B cell (primary cell): ENCODE data around the gene BCS1L. TPM values are rescaled to one million over a fixed set of nuclear protein-coding genes. Genes with fewer than 3 reads are reported as not detected.

Experiments used
- ATAC-seq: fragments of 200-7000 bp; cut with Tn5 transposase; one replicate; pipeline ENCODE4 v1.10.0; 2021; ENCODE audit warnings: low read depth, mild to moderate bottlenecking, moderate number of reproducible peaks, moderate library complexity
- CTCF ChIA-PET: fragments of 350-600 bp; sonication (Branson Sonifier 250); formaldehyde crosslinking; loops from one replicate; lab custom pipeline; 2021; ENCODE audit warnings: antibody characterized with exemption, inconsistent platforms; lab: Charles Lee
- POLR2A ChIA-PET: fragments of 350-600 bp; sonication (Branson Sonifier 250); formaldehyde crosslinking; loops from one replicate; lab custom pipeline; 2021; ENCODE audit warnings: antibody characterized with exemption; lab: Charles Lee
- DNase-seq: peaks from one replicate; pipeline ENCODE4 v3.0.0; 2013
- H2AFZ ChIP-seq: 2 replicates; pipeline ENCODE4 v1.6.1; 2012; ENCODE audit warnings: mild to moderate bottlenecking, low read depth, low read length; ENCODE audit not compliant: insufficient read depth, poor library complexity, severe bottlenecking
- H3K27ac ChIP-seq, 2 donors: 1 replicate in 1 of 2; 2 replicates in 1 of 2; pipeline ENCODE4 v1.5.1; 2012 to 2013; ENCODE audit warnings: low read length in 2 of 2, mild to moderate bottlenecking in 2 of 2, moderate library complexity in 1 of 2
- H3K27me3 ChIP-seq, 4 experiments: fragments of 200-600 bp in 1 of 4; sonication (generic) in 1 of 4; replicated peaks in 1 of 4; 1 replicate in 2 of 4; 2 replicates in 2 of 4; pipeline versions ENCODE4 v1.6.1 to v1.7.0; 2013 to 2016; ENCODE audit warnings: low read length in 3 of 4, mild to moderate bottlenecking in 2 of 4, mixed read lengths in 1 of 4, moderate library complexity in 1 of 4; ENCODE audit not compliant: insufficient read depth in 4 of 4, control insufficient read depth in 3 of 4; ENCODE audit errors: control extremely low read depth in 1 of 4
- H3K36me3 ChIP-seq, 2 experiments: replicated peaks in 1 of 2; 1 replicate in 1 of 2; 2 replicates in 1 of 2; pipeline versions ENCODE4 v1.6.1 to v1.7.1; 2013; ENCODE audit warnings: low read length in 1 of 2; ENCODE audit not compliant: insufficient read depth in 2 of 2, control insufficient read depth in 1 of 2; ENCODE audit errors: control extremely low read depth in 1 of 2, extremely low read depth in 1 of 2
- H3K4me1 ChIP-seq, 2 donors: fragments of 200-600 bp in 1 of 2; sonication (generic) in 1 of 2; 1 replicate in 1 of 2; 2 replicates in 1 of 2; pipeline versions ENCODE4 v1.5.1 to v1.6.1; 2013 to 2017; ENCODE audit warnings: low read length in 2 of 2; ENCODE audit not compliant: control insufficient read depth in 2 of 2, insufficient read depth in 2 of 2
- H3K4me2 ChIP-seq: replicated peaks from 2 replicates; pipeline ENCODE3; 2012; ENCODE audit warnings: mild to moderate bottlenecking, low read depth, low read length; ENCODE audit not compliant: poor library complexity, severe bottlenecking
- H3K4me3 ChIP-seq, 5 experiments: fragments of 200-600 bp in 1 of 5; sonication (generic) in 1 of 5; 1 replicate in 3 of 5; 2 replicates in 2 of 5; pipeline versions ENCODE4 v1.5.1 to v1.7.0; 2011 to 2016; ENCODE audit warnings: low read length in 4 of 5, mild to moderate bottlenecking in 4 of 5, low read depth in 2 of 5, control low read depth in 1 of 5, moderate library complexity in 1 of 5; ENCODE audit not compliant: insufficient read depth in 1 of 5; ENCODE audit errors: control extremely low read depth in 1 of 5, extremely low read depth in 1 of 5
- H3K79me2 ChIP-seq: fragments of 200-600 bp; sonication (generic); one replicate; pipeline ENCODE4 v1.6.0; 2016; ENCODE audit warnings: low read length; ENCODE audit not compliant: control insufficient read depth, insufficient read depth
- H3K9ac ChIP-seq: fragments of 200-600 bp; sonication (generic); 2 replicates; pipeline ENCODE4 v1.6.1; 2017; ENCODE audit warnings: mild to moderate bottlenecking, low read length, moderate library complexity
- H3K9me3 ChIP-seq, 3 donors: one replicate each; pipeline versions ENCODE4 v1.6.1 to v1.7.1; 2013; ENCODE audit warnings: low read length in 2 of 3; ENCODE audit not compliant: control insufficient read depth in 2 of 3, insufficient read depth in 1 of 3; ENCODE audit errors: control extremely low read depth in 1 of 3
- H4K20me1 ChIP-seq: 2 replicates; pipeline ENCODE4 v1.6.0; 2012; ENCODE audit warnings: mild to moderate bottlenecking, low read length; ENCODE audit not compliant: insufficient read depth, control insufficient read depth, poor library complexity, severe bottlenecking
- H3K27ac Mint-ChIP-seq: one replicate; pipeline ENCODE4 v1.8.0; 2021; ENCODE audit warnings: mixed read lengths
- H3K27me3 Mint-ChIP-seq: one replicate; pipeline ENCODE4 v1.8.0; 2021; ENCODE audit warnings: mixed read lengths
- H3K4me1 Mint-ChIP-seq: one replicate; pipeline ENCODE4 v1.8.0; 2021; ENCODE audit warnings: mixed read lengths
- H3K4me3 Mint-ChIP-seq: one replicate; pipeline ENCODE4 v1.8.0; 2021; ENCODE audit warnings: mixed read lengths
- H3K9me3 Mint-ChIP-seq: one replicate; pipeline ENCODE4 v1.8.0; 2022; ENCODE audit warnings: mixed read lengths; ENCODE audit not compliant: insufficient read depth
- EZH2 ChIP-seq: IDR thresholded peaks from 2 replicates; pipeline ENCODE4 v1.6.1; 2012; ENCODE audit warnings: borderline replicate concordance, low read depth, mild to moderate bottlenecking, moderate library complexity, low read length; ENCODE audit not compliant: insufficient read depth, poor library complexity, severe bottlenecking
- WGBS: methylation state at CpG from one replicate; pipeline ENCODE4 v1.1.5; 2013; ENCODE audit warnings: missing lambda C conversion rate; ENCODE audit not compliant: insufficient coverage; 5-methylcytosine and 5-hydroxymethylcytosine counted together
- intact Hi-C: fragments of 100-400 bp; cut with micrococcal nuclease; formaldehyde crosslinking; loops from one replicate; pipeline ENCODE4 v1.10.0; 2022
- polyA plus RNA-seq: library from polyadenylated mRNA; depleted of rRNA; stranded (reverse); fragments of >200 nt; gene quantifications from 2 replicates; pipeline ENCODE4 v1.2.3, GENCODE V29; 2012
- total RNA-seq, 2 donors: library from RNA; stranded (reverse); fragments of 120-200 nt in 1 of 2; gene quantifications; 1 replicate in 1 of 2; 2 replicates in 1 of 2; pipeline versions ENCODE4 v1.2.3 to v1.2.4, GENCODE V29; 2013 to 2022
- TF ChIP-seq, protein P1 (sequence below): fragments of 200-600 bp; IDR thresholded peaks from one replicate; pipeline ENCODE4 v1.8.0; 2022; ENCODE audit warnings: antibody characterized with exemption, mild to moderate bottlenecking

Gene BCS1L
- total and polyA plus RNA-seq, 2 donors (not counting 1 experiment from before 2014, with no cell fraction given) = 56.1 to 104 TPM

DNA sequence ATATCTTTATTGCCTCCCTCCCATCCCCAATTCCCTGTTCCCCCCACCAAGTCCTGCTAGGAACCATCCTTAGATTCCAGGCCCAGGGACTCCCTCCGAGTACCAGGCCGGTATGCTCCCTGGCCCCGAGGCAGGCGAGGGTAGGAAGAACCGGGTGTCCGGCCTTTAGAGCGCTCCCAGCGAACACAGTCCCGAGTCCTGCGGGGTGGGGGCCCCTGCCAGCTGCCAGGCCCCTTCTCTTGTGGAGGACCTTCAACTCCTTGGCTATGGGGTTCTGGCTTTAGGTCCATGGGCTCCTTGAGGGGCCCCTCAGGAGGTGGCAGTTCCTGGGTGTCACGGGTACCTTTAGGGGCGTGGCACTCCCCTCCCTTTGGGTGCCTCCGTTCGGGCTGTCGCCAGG, 4.4 kb downstream of the BCS1L start:
- Histone ChIP-seq H3K9me3 (no peaks in the 10 kb centered on the region), H3K79me2 (peaks cover 14% of the 10 kb centered on the region), H4K20me1 (no peaks in the 10 kb centered on the region), H3K4me2 (no peak overlapping the region), H3K27me3 (no peaks in the 10 kb centered on the region), H3K4me1 (peaks cover 6 to 8% of the 10 kb centered on the region in 2 donors), H2AFZ (no peak overlapping the region), H3K9ac (no peak overlapping the region), H3K27ac (no peak overlapping the region), H3K4me3 (no peak overlapping the region), H3K36me3 (peaks cover 3 to 65% of the 10 kb centered on the region in 2 experiments)
- intact Hi-C loops = no loop called here
- Mint-ChIP-seq H3K4me1 (peaks cover 14% of the 10 kb centered on the region), H3K4me3 (no peak overlapping the region), H3K27me3 (no peaks in the 10 kb centered on the region), H3K9me3 (no peaks in the 10 kb centered on the region), H3K27ac (no peak overlapping the region)
- WGBS = 98% methylated on average over 15 of the region's 15 CpGs
- CTCF ChIA-PET = interaction anchor here (1.0 kb wide), 1 partner anchor 10 kb away, joined by 3 read pairs; no protein-coding TSS in a partner anchor
- POLR2A ChIA-PET = no interaction called here
- TF ChIP-seq EZH2 = no peak
- TF ChIP-seq, protein P1, sequence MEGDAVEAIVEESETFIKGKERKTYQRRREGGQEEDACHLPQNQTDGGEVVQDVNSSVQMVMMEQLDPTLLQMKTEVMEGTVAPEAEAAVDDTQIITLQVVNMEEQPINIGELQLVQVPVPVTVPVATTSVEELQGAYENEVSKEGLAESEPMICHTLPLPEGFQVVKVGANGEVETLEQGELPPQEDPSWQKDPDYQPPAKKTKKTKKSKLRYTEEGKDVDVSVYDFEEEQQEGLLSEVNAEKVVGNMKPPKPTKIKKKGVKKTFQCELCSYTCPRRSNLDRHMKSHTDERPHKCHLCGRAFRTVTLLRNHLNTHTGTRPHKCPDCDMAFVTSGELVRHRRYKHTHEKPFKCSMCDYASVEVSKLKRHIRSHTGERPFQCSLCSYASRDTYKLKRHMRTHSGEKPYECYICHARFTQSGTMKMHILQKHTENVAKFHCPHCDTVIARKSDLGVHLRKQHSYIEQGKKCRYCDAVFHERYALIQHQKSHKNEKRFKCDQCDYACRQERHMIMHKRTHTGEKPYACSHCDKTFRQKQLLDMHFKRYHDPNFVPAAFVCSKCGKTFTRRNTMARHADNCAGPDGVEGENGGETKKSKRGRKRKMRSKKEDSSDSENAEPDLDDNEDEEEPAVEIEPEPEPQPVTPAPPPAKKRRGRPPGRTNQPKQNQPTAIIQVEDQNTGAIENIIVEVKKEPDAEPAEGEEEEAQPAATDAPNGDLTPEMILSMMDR = no peak
- ATAC-seq (no peak), DNase-seq (no peak)

DNA sequence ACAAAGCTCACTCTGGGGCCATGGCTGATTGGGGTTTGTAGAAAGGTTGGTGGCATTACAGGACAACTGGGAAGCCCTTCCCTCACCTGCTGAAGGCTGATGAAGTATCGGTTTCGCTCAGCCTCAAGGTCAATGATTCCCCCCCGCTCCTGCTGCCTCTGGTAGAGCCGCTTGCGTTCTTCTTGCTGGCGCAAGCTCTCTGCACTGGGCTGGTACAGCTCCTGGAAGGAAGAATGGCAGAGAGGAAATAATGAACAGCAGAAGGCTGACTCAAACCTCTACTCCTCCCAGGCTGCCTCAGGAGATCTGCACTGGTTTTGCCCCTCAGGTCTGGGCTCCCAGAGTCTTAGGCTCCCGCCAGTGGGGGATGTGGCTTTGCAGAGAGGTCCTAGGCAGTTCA, 5.2 kb downstream of the BCS1L start:
- peaks cover 11% of the 10 kb centered on the region for H3K79me2 ChIP-seq
- no peak overlapping the region for H3K4me3 ChIP-seq
- Mint-ChIP-seq H3K9me3 (no peaks in the 10 kb centered on the region), H3K4me3 (no peak overlapping the region), H3K27me3 (no peaks in the 10 kb centered on the region), H3K27ac (no peak overlapping the region), H3K4me1 (peaks cover 11% of the 10 kb centered on the region)
- ChIA-PET POLR2A (no interaction called here), CTCF (interaction anchor here (0.6 kb wide), 1 partner anchor 14 kb away, joined by 4 read pairs; no protein-coding TSS in a partner anchor)
- peaks cover 6% of the 10 kb centered on the region in 2 donors for H3K4me1 ChIP-seq
- DNase-seq (no peak), ATAC-seq (no peak)
- H3K27ac ChIP-seq = no peak overlapping the region
- H3K4me2 ChIP-seq = no peak overlapping the region
- H3K36me3 ChIP-seq = peaks cover 3 to 65% of the 10 kb centered on the region in 2 experiments
- no peak overlapping the region for H2AFZ ChIP-seq
- H3K9ac ChIP-seq = no peak overlapping the region
- 100% methylated on average over 4 of the region's 7 CpGs for WGBS
- no peaks in the 10 kb centered on the region for H4K20me1 ChIP-seq
- intact Hi-C loops = no loop called here
- TF ChIP-seq EZH2 = no peak
- no peaks in the 10 kb centered on the region for H3K27me3 ChIP-seq
- no peaks in the 10 kb centered on the region for H3K9me3 ChIP-seq
